Activated CD4-positive, alpha-beta T cell treated with anti-CD3 and anti-CD28 coated beads for 36 hours (primary cell): ENCODE measurements around the gene SCAF11. TPM values are rescaled to one million over a fixed set of nuclear protein-coding genes. Genes with fewer than 3 reads are reported as not detected.

Source experiments
- ATAC-seq: fragments of 200-7000 bp; cut with Tn5 transposase; one replicate; pipeline ENCODE4 v1.10.0; 2021; ENCODE audit warnings: mild to moderate bottlenecking, moderate library complexity
- CTCF ChIA-PET: fragments of 350-600 bp; sonication (Branson Sonifier 250); formaldehyde crosslinking; loops from one replicate; lab custom pipeline; 2021; ENCODE audit warnings: antibody characterized with exemption; lab: Charles Lee
- POLR2A ChIA-PET: fragments of 350-600 bp; sonication (Branson Sonifier 250); formaldehyde crosslinking; loops from one replicate; lab custom pipeline; 2021; ENCODE audit warnings: antibody characterized with exemption, inconsistent platforms; lab: Charles Lee
- DNase-seq: peaks from one replicate; pipeline ENCODE4 v3.0.0-alpha.2; 2020
- H3K27ac Mint-ChIP-seq: one replicate; pipeline ENCODE4 v1.8.0; 2021; ENCODE audit warnings: mixed read lengths
- H3K27me3 Mint-ChIP-seq: one replicate; pipeline ENCODE4 v1.8.0; 2021; ENCODE audit warnings: mixed read lengths
- H3K36me3 Mint-ChIP-seq: one replicate; pipeline ENCODE4 v1.8.0; 2021; ENCODE audit warnings: low read depth, mixed read lengths
- H3K4me1 Mint-ChIP-seq: one replicate; pipeline ENCODE4 v1.8.0; 2021; ENCODE audit warnings: mixed read lengths
- H3K4me3 Mint-ChIP-seq: one replicate; pipeline ENCODE4 v1.8.0; 2021; ENCODE audit warnings: mild to moderate bottlenecking, moderate library complexity, mixed read lengths
- H3K9me3 Mint-ChIP-seq: one replicate; pipeline ENCODE4 v1.8.0; 2021; ENCODE audit warnings: low read depth, mixed read lengths
- intact Hi-C, 2 experiments: fragments of 100-400 bp; cut with DNase I in 1 of 2; cut with micrococcal nuclease in 1 of 2; formaldehyde crosslinking; loops; one replicate each; pipeline versions ENCODE4 v1.14.2 to v1.15.1; 2022 to 2024; cut with DNase I, micrococcal nuclease
- total RNA-seq, 2 experiments: library from RNA; stranded (reverse); gene quantifications; one replicate each; pipeline ENCODE4 v1.2.3, GENCODE V29; 2021

SCAF11 gene
- total RNA-seq, 2 experiments from 2014 or later: 132 to 145 TPM

DNA sequence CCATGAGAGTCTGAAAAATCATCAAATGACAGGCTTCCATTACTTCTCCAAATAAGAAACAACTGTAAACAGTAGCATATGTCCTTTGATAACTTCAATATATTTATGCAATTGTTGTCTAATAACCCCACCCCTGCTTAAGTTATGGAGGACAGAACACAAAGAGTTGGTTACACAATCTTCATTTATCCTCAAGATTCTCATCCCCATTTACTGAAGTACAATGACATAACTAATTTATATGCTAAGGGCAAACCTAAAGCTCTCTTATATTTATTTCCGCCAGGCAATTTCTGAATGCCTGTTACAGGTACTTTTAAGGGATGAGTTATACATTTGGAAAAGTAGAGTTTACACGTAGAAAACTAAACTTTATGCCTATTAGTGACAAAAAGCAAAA, 12.3 kb downstream of the SCAF11 start:
- Mint-ChIP-seq H3K27ac (no peak overlapping the region), H3K4me3 (no peak overlapping the region), H3K4me1 (peaks cover 88% of the 10 kb centered on the region), H3K9me3 (no peaks in the 10 kb centered on the region), H3K27me3 (no peaks in the 10 kb centered on the region), H3K36me3 (peaks cover 35% of the 10 kb centered on the region)
- POLR2A ChIA-PET: interaction anchor here (0.7 kb wide), 1 partner anchor 292 kb away, joined by 4 read pairs; no protein-coding TSS in a partner anchor
- CTCF ChIA-PET: interaction anchor here (0.6 kb wide), 1 partner anchor 969 kb away, joined by 3 read pairs; no protein-coding TSS in a partner anchor
- ATAC-seq: no peak
- intact Hi-C loops: no loop called here
- no peak for DNase-seq

DNA sequence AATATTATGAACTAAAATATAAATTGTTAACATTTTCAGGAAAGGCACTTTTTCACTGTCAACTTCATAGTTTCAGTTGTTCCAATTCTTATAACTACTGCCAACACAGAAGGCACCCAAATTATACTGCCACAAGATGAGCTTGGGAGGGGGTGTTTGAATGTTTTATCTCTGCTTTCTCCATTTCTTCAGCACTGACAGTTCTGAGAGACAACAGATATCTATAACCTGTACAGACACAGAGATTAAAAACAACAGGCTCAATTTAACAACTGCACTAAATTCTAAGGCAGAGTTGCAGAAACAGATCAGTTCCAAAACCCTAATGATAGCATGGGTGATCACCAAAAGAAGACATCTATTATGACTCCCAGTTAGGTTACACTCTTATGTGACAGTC, 12.8 kb downstream of the SCAF11 start:
- peak overlapping the region; percentile 10 for H3K27ac Mint-ChIP-seq
- ChIA-PET CTCF (interaction anchor here (0.6 kb wide), 1 partner anchor 969 kb away, joined by 3 read pairs; no protein-coding TSS in a partner anchor), POLR2A (interaction anchor here (0.7 kb wide), 1 partner anchor 292 kb away, joined by 4 read pairs; no protein-coding TSS in a partner anchor)
- no peak for ATAC-seq
- intact Hi-C loops: no loop called here
- H3K4me3 Mint-ChIP-seq: no peak overlapping the region
- H3K36me3 Mint-ChIP-seq: peaks cover 34% of the 10 kb centered on the region
- no peaks in the 10 kb centered on the region for H3K27me3 Mint-ChIP-seq
- H3K9me3 Mint-ChIP-seq: no peaks in the 10 kb centered on the region
- DNase-seq: no peak
- peaks cover 86% of the 10 kb centered on the region for H3K4me1 Mint-ChIP-seq

DNA sequence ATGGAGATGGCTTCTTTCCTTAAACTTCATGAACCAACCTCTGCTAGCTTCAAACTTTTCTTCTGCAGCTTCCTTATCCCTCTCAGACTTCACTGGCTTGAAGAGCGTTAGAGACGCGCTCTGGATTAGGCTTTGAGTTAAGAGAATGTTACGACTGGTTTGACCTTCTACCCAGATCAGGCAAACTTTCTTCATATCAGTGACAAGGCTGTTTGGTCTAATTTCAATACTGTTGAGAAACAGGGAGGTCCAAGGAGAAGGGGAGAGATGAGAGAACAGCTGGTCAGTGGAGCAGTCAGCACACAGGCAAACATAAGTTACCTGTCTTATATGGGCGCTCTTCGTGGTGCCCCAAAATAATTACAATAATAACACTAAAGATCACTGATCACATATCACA, 14.9 kb downstream of the SCAF11 start:
- peaks cover 39% of the 10 kb centered on the region for H3K36me3 Mint-ChIP-seq
- ATAC-seq: no peak
- POLR2A ChIA-PET: no interaction called here

DNA sequence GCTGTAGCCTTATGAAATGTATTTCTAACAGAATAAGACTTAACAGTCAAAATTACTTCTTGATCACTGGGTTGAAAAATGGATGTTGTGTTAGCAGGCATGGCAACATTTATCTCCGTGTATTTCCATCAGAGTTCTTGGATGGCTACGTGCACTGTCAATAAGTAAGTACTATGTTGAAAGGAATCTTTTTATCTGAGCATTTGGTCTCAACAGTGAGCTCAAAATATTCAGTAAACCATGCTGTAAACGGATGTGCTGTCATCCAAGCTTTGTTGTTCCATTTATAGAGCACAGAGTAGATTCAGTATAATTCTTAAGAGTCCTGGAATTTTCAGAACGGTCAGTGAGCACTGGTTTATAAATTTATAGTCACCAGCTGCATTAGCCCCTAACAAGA, 15.5 kb downstream of the SCAF11 start:
- peaks cover 45% of the 10 kb centered on the region for H3K36me3 Mint-ChIP-seq
- H3K9me3 Mint-ChIP-seq: no peaks in the 10 kb centered on the region
- no peaks in the 10 kb centered on the region for H3K27me3 Mint-ChIP-seq
- no peak for DNase-seq
- peaks cover 83% of the 10 kb centered on the region for H3K4me1 Mint-ChIP-seq
- H3K4me3 Mint-ChIP-seq: no peak overlapping the region
- POLR2A ChIA-PET: no interaction called here
- CTCF ChIA-PET: interaction anchor here (1.6 kb wide), 1 partner anchor 133 kb away, joined by 3 read pairs; no protein-coding TSS in a partner anchor
- no peak overlapping the region for H3K27ac Mint-ChIP-seq
- ATAC-seq: no peak
- intact Hi-C loops: no loop called here

More for the DNA sequence above, 14.9 kb downstream of the SCAF11 start:
- Mint-ChIP-seq H3K27me3 (no peaks in the 10 kb centered on the region), H3K9me3 (no peaks in the 10 kb centered on the region), H3K4me3 (no peak overlapping the region), H3K27ac (no peak overlapping the region), H3K4me1 (peaks cover 85% of the 10 kb centered on the region)
- DNase-seq: no peak
- intact Hi-C loops: no loop called here
- CTCF ChIA-PET: interaction anchor here (1.6 kb wide), 1 partner anchor 134 kb away, joined by 3 read pairs; no protein-coding TSS in a partner anchor

DNA sequence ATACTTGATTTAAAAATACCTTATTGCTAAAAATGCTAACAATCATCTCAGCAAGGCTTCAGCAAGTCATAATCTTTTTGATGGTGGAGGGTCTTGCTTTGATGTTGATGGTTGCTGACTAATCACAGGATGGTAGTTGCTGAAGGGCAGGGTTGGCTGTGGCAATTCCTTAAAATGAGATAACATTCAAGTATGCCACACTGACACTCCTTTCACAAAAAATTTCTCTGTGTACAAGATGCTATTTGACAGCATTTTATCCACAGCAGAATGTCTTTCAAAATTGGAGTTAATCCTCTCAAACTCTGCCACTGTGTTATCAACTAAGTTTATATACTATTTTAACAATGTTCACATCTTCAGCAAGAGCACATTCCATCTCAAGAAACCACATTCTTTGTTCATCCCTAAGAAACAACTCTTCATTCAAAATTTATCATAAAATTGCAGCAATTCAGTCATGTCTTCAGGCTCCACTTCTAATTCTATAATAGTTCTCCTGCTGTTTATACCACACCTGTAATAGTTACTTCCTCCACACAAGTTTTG, 16.1 kb downstream of the SCAF11 start:
- DNase-seq (no peak), ATAC-seq (no peak)
- H3K4me3 Mint-ChIP-seq: no peak overlapping the region
- H3K36me3 Mint-ChIP-seq: peaks cover 45% of the 10 kb centered on the region
- no peak overlapping the region for H3K27ac Mint-ChIP-seq
- intact Hi-C loops: no loop called here
- ChIA-PET CTCF (interaction anchor here (1.6 kb wide), 1 partner anchor 133 kb away, joined by 3 read pairs; no protein-coding TSS in a partner anchor), POLR2A (no interaction called here)
- H3K9me3 Mint-ChIP-seq: no peaks in the 10 kb centered on the region
- H3K4me1 Mint-ChIP-seq: peaks cover 81% of the 10 kb centered on the region
- H3K27me3 Mint-ChIP-seq: no peaks in the 10 kb centered on the region

DNA sequence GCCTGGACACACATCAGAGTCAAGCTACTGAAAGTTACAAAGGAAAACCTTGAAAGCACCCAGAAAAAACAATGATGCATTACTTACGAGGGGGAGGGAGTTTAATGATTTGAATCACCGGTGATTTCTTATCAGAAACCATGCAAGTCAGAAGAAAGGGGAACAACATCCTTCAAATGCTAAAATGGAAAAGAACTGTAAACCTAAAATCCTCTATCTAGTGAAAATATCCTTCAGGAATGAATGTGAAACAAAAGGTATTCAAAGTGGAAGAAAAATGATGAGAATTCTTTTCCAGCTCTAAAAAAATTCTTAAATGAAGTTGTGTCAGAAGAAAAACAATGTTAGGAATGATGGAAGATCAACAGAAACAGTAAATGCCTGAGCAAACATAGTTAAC, 16.8 kb downstream of the SCAF11 start:
- Mint-ChIP-seq H3K4me3 (no peak overlapping the region), H3K27me3 (no peaks in the 10 kb centered on the region), H3K27ac (peak overlapping the region; percentile 34), H3K36me3 (peaks cover 43% of the 10 kb centered on the region), H3K4me1 (peaks cover 77% of the 10 kb centered on the region), H3K9me3 (no peaks in the 10 kb centered on the region)
- DNase-seq: no peak
- ChIA-PET CTCF (interaction anchor here (0.9 kb wide), 1 partner anchor 248 kb away, joined by 3 read pairs; no protein-coding TSS in a partner anchor), POLR2A (no interaction called here)
- ATAC-seq: peak; percentile 23
- intact Hi-C loops: no loop called here

DNA sequence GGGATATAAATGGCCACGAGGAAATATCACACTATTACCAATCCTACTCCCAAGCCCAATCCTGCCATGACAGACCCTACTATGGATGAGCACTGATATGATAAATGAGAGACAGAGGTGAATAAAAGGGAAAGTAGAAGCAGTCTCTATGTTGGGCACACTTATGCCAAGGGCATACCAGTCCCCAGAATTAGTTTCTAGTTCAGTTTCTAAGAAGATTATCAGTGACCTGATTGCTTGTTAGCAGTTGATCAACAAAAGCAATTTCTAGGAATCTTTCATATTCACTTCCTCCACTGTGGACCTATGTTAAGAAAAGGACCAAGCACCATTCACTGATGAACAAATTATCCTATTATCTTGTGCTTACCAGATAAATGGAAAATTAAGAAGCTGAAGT, 20.0 kb downstream of the SCAF11 start:
- Mint-ChIP-seq H3K9me3 (no peaks in the 10 kb centered on the region), H3K4me1 (peaks cover 63% of the 10 kb centered on the region), H3K27ac (no peak overlapping the region)

DNA sequence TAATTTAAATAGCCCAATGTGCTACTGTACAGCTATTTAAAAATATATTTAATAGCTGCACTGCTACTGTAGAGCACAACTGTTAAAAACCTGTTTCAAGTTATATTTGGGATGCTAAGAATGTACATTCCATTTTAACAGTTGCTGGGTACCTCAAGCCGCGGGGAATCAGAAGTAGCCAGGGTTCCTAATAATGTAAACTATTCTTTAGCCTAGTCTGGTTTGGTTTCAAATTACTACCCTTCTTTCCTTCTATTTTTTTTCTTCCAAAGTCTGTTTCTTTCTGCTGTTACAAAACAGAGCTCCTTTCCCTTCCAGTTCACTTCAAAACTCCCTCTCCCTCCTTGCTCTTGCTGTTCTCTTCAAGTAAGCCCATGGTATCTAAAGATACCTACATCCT, 21.3 kb downstream of the SCAF11 start:
- POLR2A ChIA-PET: no interaction called here
- H3K27me3 Mint-ChIP-seq: no peaks in the 10 kb centered on the region
- H3K27ac Mint-ChIP-seq: no peak overlapping the region
- peaks cover 59% of the 10 kb centered on the region for H3K4me1 Mint-ChIP-seq
- CTCF ChIA-PET: no interaction called here
- ATAC-seq (no peak), DNase-seq (no peak)
- H3K4me3 Mint-ChIP-seq: no peak overlapping the region
- H3K36me3 Mint-ChIP-seq: peaks cover 32% of the 10 kb centered on the region
- intact Hi-C loops: no loop called here
- no peaks in the 10 kb centered on the region for H3K9me3 Mint-ChIP-seq

More for the DNA sequence above, 20.0 kb downstream of the SCAF11 start:
- Mint-ChIP-seq H3K27me3 (no peaks in the 10 kb centered on the region), H3K4me3 (no peak overlapping the region), H3K36me3 (peaks cover 33% of the 10 kb centered on the region)
- intact Hi-C loops: no loop called here
- CTCF ChIA-PET: no interaction called here
- no peak for ATAC-seq
- POLR2A ChIA-PET: no interaction called here
- DNase-seq: no peak

DNA sequence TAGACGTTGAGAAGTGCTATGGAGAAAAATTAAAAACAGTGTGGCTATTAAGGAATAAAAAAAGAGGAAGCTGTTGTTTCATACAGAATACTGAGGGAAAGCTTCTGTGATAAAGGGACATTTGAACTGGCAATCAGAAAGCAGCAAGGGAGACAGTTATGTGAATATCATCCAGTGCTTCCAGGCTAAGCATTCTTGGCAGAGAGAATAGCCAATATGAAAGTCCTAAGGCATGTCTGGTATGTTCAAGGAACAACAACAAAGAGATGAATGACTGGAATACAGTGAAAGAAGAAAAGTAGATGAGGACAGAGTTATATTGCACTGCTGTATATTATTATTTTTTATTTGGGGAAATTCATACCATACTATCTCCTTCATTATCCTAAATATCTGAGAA, 23.9 kb downstream of the SCAF11 start:
- Mint-ChIP-seq H3K9me3 (no peaks in the 10 kb centered on the region), H3K27ac (no peak overlapping the region), H3K27me3 (no peaks in the 10 kb centered on the region), H3K36me3 (peaks cover 40% of the 10 kb centered on the region), H3K4me1 (peaks cover 46% of the 10 kb centered on the region), H3K4me3 (no peak overlapping the region)
- ChIA-PET POLR2A (no interaction called here), CTCF (no interaction called here)
- ATAC-seq: no peak
- no peak for DNase-seq
- intact Hi-C loops: no loop called here

DNA sequence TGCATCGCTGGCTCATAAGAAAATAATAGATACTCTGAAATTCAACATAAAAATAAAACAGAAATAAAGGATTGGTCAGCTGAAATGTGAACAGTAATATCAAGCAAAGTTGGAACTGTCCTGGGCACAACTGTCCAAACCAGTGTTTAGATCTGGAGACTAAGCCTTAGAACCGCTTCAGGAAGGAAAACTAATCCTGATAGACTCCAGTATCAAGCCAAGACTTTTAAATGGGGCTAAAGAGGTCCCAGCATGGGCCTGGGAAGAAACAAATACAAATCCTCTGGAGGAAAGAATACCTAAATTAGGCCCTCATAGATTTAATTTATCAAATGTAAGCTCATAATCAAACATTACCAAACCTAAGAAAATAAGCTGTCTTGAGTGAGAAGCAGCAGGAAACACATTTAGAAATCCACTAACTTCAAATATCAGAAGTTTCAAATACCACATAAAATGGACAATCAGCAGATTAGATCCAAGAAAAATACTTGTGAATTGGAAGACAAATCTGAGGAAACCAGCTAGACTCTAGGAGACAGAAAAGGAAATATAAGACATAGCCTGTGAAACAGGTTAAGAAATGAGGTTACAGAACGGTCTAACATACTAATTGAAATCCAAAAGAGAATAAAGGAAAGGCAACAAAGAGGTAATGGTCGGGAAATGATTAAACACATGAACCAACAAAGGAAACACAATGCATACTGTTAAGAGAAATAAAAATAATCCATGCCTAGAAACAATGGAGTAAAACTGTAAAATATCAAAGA, 27.6 kb downstream of the SCAF11 start:
- POLR2A ChIA-PET: interaction anchor here (0.7 kb wide), 1 partner anchor 24 kb away, joined by 3 read pairs; no protein-coding TSS in a partner anchor
- H3K9me3 Mint-ChIP-seq: no peaks in the 10 kb centered on the region
- no peak overlapping the region for H3K27ac Mint-ChIP-seq
- H3K36me3 Mint-ChIP-seq: peaks cover 33% of the 10 kb centered on the region
- CTCF ChIA-PET: interaction anchor here (0.6 to 1.7 kb wide), 2 partner anchors 27 to 307 kb away, joined by 3 read pairs; no protein-coding TSS in a partner anchor
- H3K4me3 Mint-ChIP-seq: no peak overlapping the region
- H3K27me3 Mint-ChIP-seq: no peaks in the 10 kb centered on the region
- DNase-seq: no peak
- peaks cover 25% of the 10 kb centered on the region for H3K4me1 Mint-ChIP-seq
- no peak for ATAC-seq
- intact Hi-C loops: no loop called here

DNA sequence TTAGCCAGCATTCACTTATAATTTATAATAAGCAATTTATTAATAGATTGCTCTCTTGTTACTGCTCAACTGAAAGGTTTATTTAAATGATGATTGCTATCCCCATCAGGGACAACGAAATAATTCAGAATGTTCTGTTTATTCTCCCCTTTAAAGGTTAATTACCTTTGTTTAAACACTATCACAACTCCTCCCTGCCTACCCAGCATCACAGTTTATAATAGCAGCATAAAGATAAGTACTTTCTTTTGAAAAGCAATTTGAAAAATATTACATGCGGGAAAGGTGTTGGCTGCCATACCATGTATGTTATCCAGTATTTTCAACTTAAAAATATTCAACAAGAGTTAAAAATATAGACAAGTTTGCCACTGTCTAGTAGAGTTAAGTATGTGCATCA, 30.6 kb downstream of the SCAF11 start:
- intact Hi-C loops: no loop called here
- H3K36me3 Mint-ChIP-seq: peaks cover 31% of the 10 kb centered on the region
- no peak overlapping the region for H3K27ac Mint-ChIP-seq
- H3K27me3 Mint-ChIP-seq: no peaks in the 10 kb centered on the region
- CTCF ChIA-PET: no interaction called here
- DNase-seq (no peak), ATAC-seq (no peak)
- H3K4me1 Mint-ChIP-seq: peaks cover 8% of the 10 kb centered on the region
- no peak overlapping the region for H3K4me3 Mint-ChIP-seq
- POLR2A ChIA-PET: no interaction called here
- H3K9me3 Mint-ChIP-seq: no peaks in the 10 kb centered on the region
